ENCODE measurements around the gene ST8SIA2.

DNA sequence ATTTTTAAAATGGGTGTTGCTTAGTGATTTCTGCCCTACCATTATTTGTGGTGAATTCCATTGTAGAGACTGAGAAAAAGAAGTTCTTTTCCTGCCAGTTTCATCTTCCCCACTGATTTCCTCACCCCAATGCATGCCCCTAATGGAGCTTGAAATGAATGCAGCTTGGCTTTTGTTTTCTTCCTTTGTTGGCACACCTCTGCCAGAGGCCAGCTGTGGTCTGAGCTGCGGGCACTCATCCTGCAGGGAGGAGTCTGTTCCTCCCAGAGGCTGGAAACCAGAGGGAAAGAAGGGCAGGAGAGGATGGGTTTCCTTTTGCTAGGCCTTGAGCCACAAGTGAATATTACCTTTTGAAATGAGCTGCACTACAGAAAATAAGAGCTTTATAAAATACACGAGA, 9.3 kb upstream of the ST8SIA2 start:
- no peak for TF ChIP-seq EZH2 (IDR thresholded peaks at IDR 0.05)
- TF ChIP-seq POLR2AphosphoS5 (IDR thresholded peaks at IDR 0.05; ENCODE audit: borderline replicate concordance, low read depth, low read length): no peak

Data from SK-N-MC (cell line).